HCT116 (cell line): ENCODE measurements around the gene BST1. TPM values are rescaled to one million over a fixed set of nuclear protein-coding genes. Genes with fewer than 3 reads are reported as not detected.

Source experiments
- ATAC-seq: fragments of 200-7000 bp; cut with Tn5 transposase; 2 replicates; pipeline ENCODE4 v1.9.1; 2020; ENCODE audit warnings: mild to moderate bottlenecking, moderate library complexity
- BruUV-seq: library from RNA; stranded (reverse); fragments of 400-500 nt; replicated peaks from 2 replicates; lab custom pipeline; 2021; lab: Mats Ljungman, UMichigan
- CTCF ChIA-PET: fragments of 300-600 bp; sonication (Branson Sonifier 250); formaldehyde crosslinking; loops from one replicate; lab custom pipeline; 2021; ENCODE audit warnings: antibody characterized with exemption; lab: Charles Lee
- POLR2A ChIA-PET: fragments of 300-600, 350-600 bp; sonication (Branson Sonifier 250); formaldehyde crosslinking; loops from one replicate; lab custom pipeline; 2021; ENCODE audit warnings: antibody characterized with exemption; lab: Charles Lee
- RAD21 ChIA-PET, 2 experiments: fragments of 300-600 bp; sonication (Branson Sonifier 250); formaldehyde crosslinking; loops; one replicate each; lab custom pipeline; 2023; ENCODE audit warnings: low total read pairs in 2 of 2; ENCODE audit not compliant: uncharacterized antibody in 2 of 2, unreplicated experiment in 2 of 2, low non-redundant PET in 1 of 2; lab: Charles Lee
- DNase-seq: peaks from one replicate; pipeline ENCODE4 v3.0.0-alpha.2; 2010; ENCODE audit warnings: low read depth, low spot score
- H2AFZ ChIP-seq: fragments of 200-600 bp; shearing (Covaris generic), sonication (generic); 2 replicates; pipeline ENCODE4 v1.6.1; 2017; ENCODE audit warnings: low read depth, mixed run types, mixed read lengths, antibody characterized with exemption, low read length; ENCODE audit not compliant: poor library complexity, severe bottlenecking
- H3K27ac ChIP-seq: 2 replicates; pipeline ENCODE4 v1.5.1; 2012; ENCODE audit warnings: low read depth, low read length
- H3K27me3 ChIP-seq: fragments of 200-600 bp; sonication (generic); 2 replicates; pipeline ENCODE4 v1.6.1; 2016; ENCODE audit warnings: mixed run types, low read length, mixed read lengths; ENCODE audit not compliant: insufficient read depth
- H3K36me3 ChIP-seq, 2 experiments: fragments of 200-500 bp in 1 of 2; fragments of 200-600 bp in 1 of 2; sonication (Bioruptor generic) in 1 of 2; sonication (generic) in 1 of 2; 2 replicates each; pipeline versions ENCODE4 v1.5.1 to v1.6.1; 2014 to 2016; ENCODE audit warnings: low read length in 2 of 2, inconsistent platforms in 1 of 2, mixed read lengths in 1 of 2, mixed run types in 1 of 2; ENCODE audit not compliant: insufficient read depth in 2 of 2, control insufficient read depth in 1 of 2
- H3K4me1 ChIP-seq, 2 experiments: fragments of 200-600 bp in 1 of 2; sonication (generic) in 1 of 2; 2 replicates each; pipeline versions ENCODE4 v1.5.1 to v1.6.1; 2012 to 2017; ENCODE audit warnings: low read length in 2 of 2, inconsistent platforms in 1 of 2, mild to moderate bottlenecking in 1 of 2, mixed read lengths in 1 of 2, mixed run types in 1 of 2, moderate library complexity in 1 of 2; ENCODE audit not compliant: insufficient read depth in 2 of 2, control insufficient read depth in 1 of 2
- H3K4me2 ChIP-seq: fragments of 200-600 bp; sonication (generic); 2 replicates; pipeline ENCODE4 v1.6.1; 2017; ENCODE audit warnings: mixed run types, low read length, mixed read lengths
- H3K4me3 ChIP-seq, 2 experiments: fragments of 200-600 bp in 1 of 2; sonication (generic) in 1 of 2; replicated peaks in 1 of 2; 2 replicates each; pipeline ENCODE4 v1.5.1; 2011 to 2016; ENCODE audit warnings: low read length in 2 of 2, control low read depth in 1 of 2, low read depth in 1 of 2, mild to moderate bottlenecking in 1 of 2, mixed read lengths in 1 of 2, mixed run types in 1 of 2
- H3K79me2 ChIP-seq: fragments of 200-600 bp; sonication (generic); 2 replicates; pipeline ENCODE4 v1.6.1; 2017; ENCODE audit warnings: mild to moderate bottlenecking, mixed run types, low read length, moderate library complexity, mixed read lengths; ENCODE audit not compliant: insufficient read depth
- H3K9ac ChIP-seq: fragments of 200-600 bp; sonication (generic); 2 replicates; pipeline ENCODE4 v1.6.1; 2016; ENCODE audit warnings: low read length, mixed read lengths
- H3K9me2 ChIP-seq: fragments of 200-600 bp; sonication (generic), shearing (Covaris generic); 2 replicates; pipeline ENCODE4 v1.6.1; 2017; ENCODE audit warnings: mixed run types, mild to moderate bottlenecking, moderate library complexity; ENCODE audit not compliant: insufficient read depth
- H3K9me3 ChIP-seq, 2 experiments: fragments of 200-500 bp in 1 of 2; fragments of 200-600 bp in 1 of 2; sonication (Bioruptor generic) in 1 of 2; sonication (generic) in 1 of 2; 2 replicates each; pipeline ENCODE4 v1.6.1; 2014 to 2017; ENCODE audit warnings: low read length in 2 of 2, mixed read lengths in 2 of 2, inconsistent platforms in 1 of 2, low read depth in 1 of 2, mild to moderate bottlenecking in 1 of 2, mixed run types in 1 of 2, moderate library complexity in 1 of 2; ENCODE audit not compliant: control insufficient read depth in 1 of 2, insufficient read depth in 1 of 2
- H4K20me1 ChIP-seq: fragments of 200-600 bp; sonication (generic), shearing (Covaris generic); 2 replicates; pipeline ENCODE4 v1.6.1; 2017; ENCODE audit warnings: mixed run types, mild to moderate bottlenecking, moderate library complexity; ENCODE audit not compliant: insufficient read depth
- CEBPB ChIP-seq: IDR thresholded peaks from 2 replicates; pipeline ENCODE4 v1.6.1; 2012; ENCODE audit warnings: low read depth
- JUND ChIP-seq: IDR thresholded peaks from 2 replicates; pipeline ENCODE4 v1.6.1; 2012
- POLR2A ChIP-seq: IDR thresholded peaks from 2 replicates; pipeline ENCODE4 v1.7.0; 2011; ENCODE audit warnings: borderline replicate concordance; ENCODE audit not compliant: insufficient read depth, insufficient read length; ENCODE audit errors: extremely low read depth
- intact Hi-C: fragments of 100-400 bp; cut with micrococcal nuclease; formaldehyde crosslinking; loops from 2 replicates; pipeline ENCODE4 v1.10.0; 2022
- total RNA-seq: library from RNA; stranded (reverse); gene quantifications from one replicate; pipeline ENCODE4 v1.2.1, GENCODE V29; 2021; ENCODE audit not compliant: unreplicated experiment
- TF ChIP-seq, protein P1 (sequence below): IDR thresholded peaks from 2 replicates; pipeline ENCODE4 v1.6.1; 2012
- TF ChIP-seq, protein P2 (sequence below): IDR thresholded peaks from 2 replicates; pipeline ENCODE4 v1.6.1; 2011; ENCODE audit warnings: mild to moderate bottlenecking, low read length, moderate library complexity; ENCODE audit not compliant: insufficient replicate concordance; ENCODE audit errors: extremely low read depth
- TF ChIP-seq, protein P3 (sequence below): IDR thresholded peaks from 2 replicates; pipeline ENCODE4 v1.6.1; 2012; ENCODE audit warnings: low read depth

The BST1 gene
- total RNA-seq, 1 experiment from 2014 or later: 0.44 TPM

DNA sequence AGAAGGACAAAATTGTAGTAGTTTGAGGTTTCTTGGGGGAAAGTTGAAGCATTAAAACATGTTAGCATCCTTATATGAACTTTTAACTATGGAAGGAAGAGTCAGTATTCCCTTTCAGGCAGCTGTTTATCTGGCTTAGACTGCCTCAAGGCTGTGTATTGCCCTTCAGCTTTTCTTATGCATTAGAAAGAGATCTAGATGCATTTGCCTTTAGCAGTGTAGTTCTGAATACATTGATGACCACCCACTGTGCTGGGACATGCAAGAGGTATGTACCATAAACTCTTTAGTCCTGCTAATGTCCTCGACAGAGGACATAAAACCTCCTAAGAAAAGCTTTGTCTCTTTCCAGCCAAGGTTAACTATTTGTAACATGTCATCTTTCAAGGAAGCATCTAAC is 18.4 kb upstream of the BST1 start:
- TF ChIP-seq JUND: no peak
- no peak for TF ChIP-seq CEBPB
- TF ChIP-seq, protein P1, sequence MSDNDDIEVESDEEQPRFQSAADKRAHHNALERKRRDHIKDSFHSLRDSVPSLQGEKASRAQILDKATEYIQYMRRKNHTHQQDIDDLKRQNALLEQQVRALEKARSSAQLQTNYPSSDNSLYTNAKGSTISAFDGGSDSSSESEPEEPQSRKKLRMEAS: no peak
- TF ChIP-seq, protein P2, sequence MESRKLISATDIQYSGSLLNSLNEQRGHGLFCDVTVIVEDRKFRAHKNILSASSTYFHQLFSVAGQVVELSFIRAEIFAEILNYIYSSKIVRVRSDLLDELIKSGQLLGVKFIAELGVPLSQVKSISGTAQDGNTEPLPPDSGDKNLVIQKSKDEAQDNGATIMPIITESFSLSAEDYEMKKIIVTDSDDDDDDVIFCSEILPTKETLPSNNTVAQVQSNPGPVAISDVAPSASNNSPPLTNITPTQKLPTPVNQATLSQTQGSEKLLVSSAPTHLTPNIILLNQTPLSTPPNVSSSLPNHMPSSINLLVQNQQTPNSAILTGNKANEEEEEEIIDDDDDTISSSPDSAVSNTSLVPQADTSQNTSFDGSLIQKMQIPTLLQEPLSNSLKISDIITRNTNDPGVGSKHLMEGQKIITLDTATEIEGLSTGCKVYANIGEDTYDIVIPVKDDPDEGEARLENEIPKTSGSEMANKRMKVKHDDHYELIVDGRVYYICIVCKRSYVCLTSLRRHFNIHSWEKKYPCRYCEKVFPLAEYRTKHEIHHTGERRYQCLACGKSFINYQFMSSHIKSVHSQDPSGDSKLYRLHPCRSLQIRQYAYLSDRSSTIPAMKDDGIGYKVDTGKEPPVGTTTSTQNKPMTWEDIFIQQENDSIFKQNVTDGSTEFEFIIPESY: no peak
- CTCF ChIA-PET: no interaction called here
- H2AFZ ChIP-seq: no peak overlapping the region
- H3K9me3 ChIP-seq: no peaks in the 10 kb centered on the region
- peaks cover 6 to 25% of the 10 kb centered on the region in 2 experiments; a peak in 3 of 4 replicates for H3K4me1 ChIP-seq
- H3K4me3 ChIP-seq: no peak overlapping the region
- BruUV-seq: no TSS peak
- RAD21 ChIA-PET: no interaction called here
- peaks cover 63% of the 10 kb centered on the region for H3K79me2 ChIP-seq
- no peak overlapping the region for H3K4me2 ChIP-seq
- ATAC-seq (no peak), DNase-seq (no peak)
- POLR2A ChIA-PET: interaction anchor here (0.7 kb wide), 1 partner anchor 9 kb away, joined by 3 read pairs; no protein-coding TSS in a partner anchor
- no peaks in the 10 kb centered on the region for H4K20me1 ChIP-seq
- no peak overlapping the region for H3K27ac ChIP-seq
- H3K27me3 ChIP-seq: no peaks in the 10 kb centered on the region
- H3K9ac ChIP-seq: no peak overlapping the region
- H3K9me2 ChIP-seq: no peaks in the 10 kb centered on the region
- peaks cover 11 to 20% of the 10 kb centered on the region in 2 experiments for H3K36me3 ChIP-seq
- intact Hi-C loops: no loop called here

DNA sequence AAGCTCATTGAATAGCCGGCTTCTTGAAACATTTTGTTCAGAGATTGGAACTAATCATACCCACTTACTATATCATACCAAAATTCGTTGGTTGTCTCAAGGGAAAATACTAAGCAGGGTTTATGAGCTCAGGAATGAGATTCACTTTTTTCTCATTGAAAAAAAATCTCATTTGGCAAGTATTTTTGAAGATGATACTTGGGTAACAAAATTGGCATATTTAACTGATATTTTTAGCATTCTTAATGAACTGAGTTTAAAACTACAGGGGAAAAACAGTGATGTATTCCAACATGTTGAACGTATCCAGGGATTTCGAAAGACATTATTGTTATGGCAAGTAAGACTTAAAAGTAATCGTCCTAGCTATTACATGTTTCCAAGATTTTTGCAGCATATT is 14.8 kb upstream of the BST1 start:
- DNase-seq (no peak), ATAC-seq (no peak)
- Histone ChIP-seq H3K36me3 (peaks cover 11 to 20% of the 10 kb centered on the region in 2 experiments), H3K9ac (no peak overlapping the region), H3K4me3 (no peak overlapping the region), H3K9me3 (no peaks in the 10 kb centered on the region), H2AFZ (no peak overlapping the region), H3K27me3 (no peaks in the 10 kb centered on the region), H4K20me1 (no peaks in the 10 kb centered on the region), H3K4me1 (peaks cover 14 to 32% of the 10 kb centered on the region in 2 experiments), H3K79me2 (peaks cover 31% of the 10 kb centered on the region), H3K9me2 (no peaks in the 10 kb centered on the region), H3K4me2 (no peak overlapping the region), H3K27ac (no peak overlapping the region)
- ChIA-PET RAD21 (no interaction called here), CTCF (no interaction called here), POLR2A (no interaction called here)
- intact Hi-C loops: no loop called here
- BruUV-seq: no TSS peak
- no peak for TF ChIP-seq POLR2A
- TF ChIP-seq, protein P3, sequence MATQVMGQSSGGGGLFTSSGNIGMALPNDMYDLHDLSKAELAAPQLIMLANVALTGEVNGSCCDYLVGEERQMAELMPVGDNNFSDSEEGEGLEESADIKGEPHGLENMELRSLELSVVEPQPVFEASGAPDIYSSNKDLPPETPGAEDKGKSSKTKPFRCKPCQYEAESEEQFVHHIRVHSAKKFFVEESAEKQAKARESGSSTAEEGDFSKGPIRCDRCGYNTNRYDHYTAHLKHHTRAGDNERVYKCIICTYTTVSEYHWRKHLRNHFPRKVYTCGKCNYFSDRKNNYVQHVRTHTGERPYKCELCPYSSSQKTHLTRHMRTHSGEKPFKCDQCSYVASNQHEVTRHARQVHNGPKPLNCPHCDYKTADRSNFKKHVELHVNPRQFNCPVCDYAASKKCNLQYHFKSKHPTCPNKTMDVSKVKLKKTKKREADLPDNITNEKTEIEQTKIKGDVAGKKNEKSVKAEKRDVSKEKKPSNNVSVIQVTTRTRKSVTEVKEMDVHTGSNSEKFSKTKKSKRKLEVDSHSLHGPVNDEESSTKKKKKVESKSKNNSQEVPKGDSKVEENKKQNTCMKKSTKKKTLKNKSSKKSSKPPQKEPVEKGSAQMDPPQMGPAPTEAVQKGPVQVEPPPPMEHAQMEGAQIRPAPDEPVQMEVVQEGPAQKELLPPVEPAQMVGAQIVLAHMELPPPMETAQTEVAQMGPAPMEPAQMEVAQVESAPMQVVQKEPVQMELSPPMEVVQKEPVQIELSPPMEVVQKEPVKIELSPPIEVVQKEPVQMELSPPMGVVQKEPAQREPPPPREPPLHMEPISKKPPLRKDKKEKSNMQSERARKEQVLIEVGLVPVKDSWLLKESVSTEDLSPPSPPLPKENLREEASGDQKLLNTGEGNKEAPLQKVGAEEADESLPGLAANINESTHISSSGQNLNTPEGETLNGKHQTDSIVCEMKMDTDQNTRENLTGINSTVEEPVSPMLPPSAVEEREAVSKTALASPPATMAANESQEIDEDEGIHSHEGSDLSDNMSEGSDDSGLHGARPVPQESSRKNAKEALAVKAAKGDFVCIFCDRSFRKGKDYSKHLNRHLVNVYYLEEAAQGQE: no peak
